NCI-H69 (cell line): Measurements from ENCODE around the gene RASSF4.

Experiments
- DNase-seq: peaks from one replicate; lab custom pipeline; 2025; lab: John Stamatoyannopoulos, UW

The RASSF4 gene

GRCh38 chr10:44927352-44927751 lies 32.2 kb upstream of the RASSF4 start:
- DNase-seq = no peak

- no peak for DNase-seq
These were observed 31.1 kb upstream of the RASSF4 start for GRCh38 chr10:44928462-44928861.

GRCh38 chr10:44929356-44930255 lies 30.0 kb upstream of the RASSF4 start:
- DNase-seq = no peak

- DNase-seq = no peak
These were observed 28.5 kb upstream of the RASSF4 start for GRCh38 chr10:44930904-44931620.

- no peak for DNase-seq
These were observed 27.7 kb upstream of the RASSF4 start for GRCh38 chr10:44931621-44932516.

- peak; percentile 71 for DNase-seq
These were observed 26.8 kb upstream of the RASSF4 start for GRCh38 chr10:44932517-44933450.

- DNase-seq = no peak
These were observed 25.9 kb upstream of the RASSF4 start for GRCh38 chr10:44933451-44934321.

- DNase-seq = no peak
These were observed 25.0 kb upstream of the RASSF4 start for GRCh38 chr10:44934416-44935200.

GRCh38 chr10:44935201-44935965 lies 24.2 kb upstream of the RASSF4 start:
- DNase-seq = no peak

- DNase-seq = no peak
These were observed 23.7 kb upstream of the RASSF4 start for GRCh38 chr10:44935966-44936295.

- no peak for DNase-seq
These were observed 23.2 kb upstream of the RASSF4 start for GRCh38 chr10:44936314-44936975.

GRCh38 chr10:44937196-44938005 lies 22.2 kb upstream of the RASSF4 start:
- DNase-seq = no peak

GRCh38 chr10:44938956-44939355 lies 20.6 kb upstream of the RASSF4 start:
- DNase-seq = no peak

GRCh38 chr10:44939691-44940401 lies 19.8 kb upstream of the RASSF4 start:
- DNase-seq = no peak

GRCh38 chr10:44944354-44944753 lies 15.2 kb upstream of the RASSF4 start:
- DNase-seq = no peak

- DNase-seq = no peak
These were observed 13.4 kb upstream of the RASSF4 start for GRCh38 chr10:44946205-44946604.
